Smooth muscle cell (in vitro differentiated cells): Measurements from ENCODE around the gene LOXL1. TPM values are rescaled to one million over a fixed set of nuclear protein-coding genes. Genes with fewer than 3 reads are reported as not detected.

Source experiments
- DNase-seq: peaks from one replicate; lab custom pipeline; 2025; ENCODE audit not compliant: unreplicated experiment; lab: John Stamatoyannopoulos, UW
- H2AFZ ChIP-seq: fragments of 200-600 bp; sonication (generic); 2 replicates; pipeline ENCODE4 v1.6.0; 2016; ENCODE audit warnings: antibody characterized with exemption, low read depth, mild to moderate bottlenecking
- H3F3A ChIP-seq: fragments of 200-600 bp; sonication (generic); 2 replicates; pipeline ENCODE4 v1.6.0; 2017; ENCODE audit warnings: antibody characterized with exemption, low read depth
- H3K27ac ChIP-seq: fragments of 200-600 bp; sonication (generic); 2 replicates; pipeline ENCODE4 v1.5.1; 2016; ENCODE audit warnings: low read depth, mild to moderate bottlenecking
- H3K27me3 ChIP-seq: fragments of 200-600 bp; sonication (generic); 2 replicates; pipeline ENCODE4 v1.6.1; 2016; ENCODE audit warnings: low read depth, mild to moderate bottlenecking
- H3K36me3 ChIP-seq: fragments of 200-600 bp; sonication (generic); 2 replicates; pipeline ENCODE4 v1.5.1; 2016; ENCODE audit warnings: low read depth
- H3K4me1 ChIP-seq: fragments of 200-600 bp; sonication (generic); 2 replicates; pipeline ENCODE4 v1.5.1; 2016; ENCODE audit warnings: low read depth
- H3K4me2 ChIP-seq: fragments of 200-600 bp; sonication (generic); 2 replicates; pipeline ENCODE4 v1.6.0; 2016; ENCODE audit warnings: mild to moderate bottlenecking
- H3K4me3 ChIP-seq: fragments of 200-600 bp; sonication (generic); 2 replicates; pipeline ENCODE4 v1.5.1; 2016; ENCODE audit warnings: mild to moderate bottlenecking
- H3K79me2 ChIP-seq: fragments of 200-600 bp; sonication (generic); 2 replicates; pipeline ENCODE4 v1.6.0; 2016; ENCODE audit warnings: low read depth, mild to moderate bottlenecking
- H3K9ac ChIP-seq: fragments of 200-600 bp; sonication (generic); 2 replicates; pipeline ENCODE4 v1.6.0; 2016; ENCODE audit warnings: low read depth
- H3K9me3 ChIP-seq: fragments of 200-600 bp; sonication (generic); replicated peaks from 2 replicates; pipeline ENCODE4 v1.5.1; 2016; ENCODE audit warnings: low read depth
- H4K20me1 ChIP-seq: fragments of 200-600 bp; sonication (generic); 2 replicates; pipeline ENCODE4 v1.6.0; 2016; ENCODE audit warnings: low read depth
- WGBS: methylation state at CpG from one replicate; pipeline ENCODE4 v1.1.7; 2016; ENCODE audit warnings: low lambda C conversion rate; 5-methylcytosine and 5-hydroxymethylcytosine counted together
- polyA plus RNA-seq: library from polyadenylated mRNA; unstranded; fragments of >200 nt; fragmentation: Nextera tagmentation; extraction: Ambion mirVana; gene quantifications from 2 replicates; pipeline ENCODE4 v1.2.1, GENCODE V29; 2016
- total RNA-seq: library from RNA; depleted of rRNA; stranded (reverse); fragments of >200 nt; gene quantifications from 2 replicates; pipeline ENCODE4 v1.2.3, GENCODE V29; 2014
- TF ChIP-seq, protein P1 (sequence below): fragments of 200-600 bp; sonication (generic); IDR thresholded peaks from 2 replicates; pipeline ENCODE4 v1.5.1; 2017; ENCODE audit warnings: borderline replicate concordance, mild to moderate bottlenecking, antibody characterized with exemption; ENCODE audit not compliant: insufficient read depth, poor library complexity, severe bottlenecking

The LOXL1 gene
- total and polyA plus RNA-seq, 2 experiments from 2014 or later, result 252 to 899 TPM

DNA sequence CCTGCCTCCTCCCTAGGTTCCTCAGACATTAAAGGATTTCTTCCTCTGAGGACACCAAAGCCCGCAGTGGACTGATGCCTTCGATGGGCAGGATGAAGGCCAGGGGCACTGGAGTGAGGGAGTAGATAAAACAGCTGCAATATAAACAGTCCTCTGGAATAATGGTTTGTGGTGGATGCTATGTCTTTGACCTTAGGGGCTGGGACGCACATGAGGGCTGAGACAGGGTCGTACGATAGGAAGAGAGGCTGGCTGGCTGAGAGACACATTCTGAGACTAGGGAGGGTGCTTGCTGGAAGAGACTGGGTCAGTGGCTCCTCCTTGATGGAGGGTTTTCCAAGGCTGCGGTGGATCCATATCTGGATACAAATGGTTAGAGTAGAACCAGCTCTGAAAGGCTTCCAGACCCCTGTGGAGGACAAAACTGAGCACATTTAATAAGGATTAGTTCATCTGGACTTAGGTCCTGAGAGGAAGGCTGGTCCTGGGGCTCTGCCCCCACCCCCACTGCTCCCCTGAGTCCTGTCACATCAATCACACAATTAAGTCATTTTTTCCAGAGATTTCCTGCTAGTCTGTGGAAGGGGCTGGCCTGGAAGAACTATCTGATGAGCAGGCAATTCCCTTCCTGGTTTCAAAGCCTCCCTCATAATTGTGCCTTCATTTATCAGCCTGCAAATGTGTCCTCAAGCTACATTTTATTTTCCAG is 37.1 kb upstream of the LOXL1 start:
- no peaks in the 10 kb centered on the region for H3K36me3 ChIP-seq
- H3K27ac ChIP-seq, result no peak overlapping the region
- no peak overlapping the region for H3K9ac ChIP-seq
- no peak for DNase-seq
- no peak overlapping the region for H2AFZ ChIP-seq
- no peaks in the 10 kb centered on the region for H3K4me1 ChIP-seq
- H3K79me2 ChIP-seq, result no peaks in the 10 kb centered on the region
- peaks cover 13% of the 10 kb centered on the region for H3K27me3 ChIP-seq
- no peaks in the 10 kb centered on the region for H3K9me3 ChIP-seq
- H3K4me3 ChIP-seq, result no peak overlapping the region
- WGBS, result 91% methylated on average over 6 of the region's 6 CpGs
- no peaks in the 10 kb centered on the region for H4K20me1 ChIP-seq
- H3K4me2 ChIP-seq, result no peak overlapping the region
- TF ChIP-seq, protein P1, sequence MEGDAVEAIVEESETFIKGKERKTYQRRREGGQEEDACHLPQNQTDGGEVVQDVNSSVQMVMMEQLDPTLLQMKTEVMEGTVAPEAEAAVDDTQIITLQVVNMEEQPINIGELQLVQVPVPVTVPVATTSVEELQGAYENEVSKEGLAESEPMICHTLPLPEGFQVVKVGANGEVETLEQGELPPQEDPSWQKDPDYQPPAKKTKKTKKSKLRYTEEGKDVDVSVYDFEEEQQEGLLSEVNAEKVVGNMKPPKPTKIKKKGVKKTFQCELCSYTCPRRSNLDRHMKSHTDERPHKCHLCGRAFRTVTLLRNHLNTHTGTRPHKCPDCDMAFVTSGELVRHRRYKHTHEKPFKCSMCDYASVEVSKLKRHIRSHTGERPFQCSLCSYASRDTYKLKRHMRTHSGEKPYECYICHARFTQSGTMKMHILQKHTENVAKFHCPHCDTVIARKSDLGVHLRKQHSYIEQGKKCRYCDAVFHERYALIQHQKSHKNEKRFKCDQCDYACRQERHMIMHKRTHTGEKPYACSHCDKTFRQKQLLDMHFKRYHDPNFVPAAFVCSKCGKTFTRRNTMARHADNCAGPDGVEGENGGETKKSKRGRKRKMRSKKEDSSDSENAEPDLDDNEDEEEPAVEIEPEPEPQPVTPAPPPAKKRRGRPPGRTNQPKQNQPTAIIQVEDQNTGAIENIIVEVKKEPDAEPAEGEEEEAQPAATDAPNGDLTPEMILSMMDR, result no peak
- no peaks in the 10 kb centered on the region for H3F3A ChIP-seq

DNA sequence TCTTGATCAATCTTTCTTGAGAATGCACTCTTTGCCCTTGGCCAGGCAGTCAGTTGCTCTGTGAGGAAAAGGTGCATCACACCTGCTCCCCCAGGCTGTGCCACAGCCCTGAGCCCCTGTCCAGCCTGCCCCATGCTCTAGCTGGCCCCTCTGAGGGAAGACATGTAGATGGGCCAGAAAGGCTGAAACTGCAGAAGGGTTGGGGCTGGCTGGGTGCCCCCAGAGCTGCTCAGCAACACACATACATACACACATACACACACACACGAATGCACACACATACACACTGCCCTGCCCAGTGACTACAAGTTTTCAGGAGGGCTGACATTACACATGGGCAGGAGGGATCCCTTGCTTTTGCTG is 36.5 kb upstream of the LOXL1 start:
- Histone ChIP-seq H3K4me3 (no peak overlapping the region), H2AFZ (no peak overlapping the region), H3K36me3 (no peaks in the 10 kb centered on the region), H3K79me2 (no peaks in the 10 kb centered on the region), H3K9me3 (no peaks in the 10 kb centered on the region), H3K4me2 (no peak overlapping the region), H4K20me1 (no peaks in the 10 kb centered on the region), H3K27ac (no peak overlapping the region), H3F3A (no peaks in the 10 kb centered on the region), H3K27me3 (peaks cover 13% of the 10 kb centered on the region), H3K9ac (no peak overlapping the region), H3K4me1 (no peaks in the 10 kb centered on the region)
- TF ChIP-seq, protein P1, result no peak
- no peak for DNase-seq
- 68% methylated on average over 1 of the region's 1 CpG for WGBS

DNA sequence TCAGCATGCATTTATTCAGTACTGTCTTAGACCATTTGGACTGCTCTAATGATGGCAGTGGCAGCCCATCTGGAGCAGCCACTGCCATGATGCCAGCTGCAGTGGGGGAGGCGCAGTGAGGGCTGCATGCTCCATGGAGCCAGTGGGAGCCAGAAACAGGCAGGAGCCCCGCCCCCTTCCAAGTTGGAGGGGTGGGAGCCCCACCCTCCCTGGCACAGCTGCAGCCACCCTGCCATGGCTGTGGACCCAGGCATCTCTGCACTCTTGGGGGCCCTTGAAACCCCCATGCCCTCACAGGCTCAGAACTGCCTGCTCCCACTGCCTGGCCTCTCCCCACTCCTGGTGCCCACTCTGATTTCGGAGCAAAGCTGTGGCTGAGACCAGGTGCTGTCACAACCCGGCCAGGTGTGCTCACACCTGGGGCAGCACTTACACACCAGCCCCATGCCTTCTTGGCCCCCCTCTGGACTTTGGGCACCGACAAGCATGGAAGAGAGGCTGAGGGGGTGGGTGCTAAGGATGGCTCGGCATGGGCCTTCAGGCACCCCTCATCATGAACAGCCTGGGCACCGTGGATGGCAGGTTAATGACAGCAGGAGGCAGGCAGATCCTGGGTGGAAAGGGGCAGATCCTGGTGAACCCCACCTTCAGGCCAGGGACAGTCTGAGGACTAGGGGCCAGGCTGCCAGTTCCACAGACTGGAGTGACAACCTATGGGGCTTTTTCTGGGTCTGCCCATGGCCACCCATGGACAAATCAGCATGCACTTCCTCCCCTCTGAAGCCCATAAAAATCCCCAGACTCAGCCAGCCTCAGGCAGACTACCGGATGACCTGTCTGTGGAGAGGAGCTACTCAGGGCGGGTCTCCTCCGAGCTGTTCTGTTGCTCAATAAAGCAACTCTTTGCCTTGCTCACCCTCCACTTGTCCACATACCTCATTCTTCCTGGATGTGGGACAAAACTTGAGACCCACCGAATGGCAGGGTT is 34.6 kb upstream of the LOXL1 start:
- no peaks in the 10 kb centered on the region for H3K79me2 ChIP-seq
- no peaks in the 10 kb centered on the region for H3K4me1 ChIP-seq
- H3F3A ChIP-seq, result no peaks in the 10 kb centered on the region
- H3K27ac ChIP-seq, result no peak overlapping the region
- 79% methylated on average over 11 of the region's 11 CpGs for WGBS
- no peaks in the 10 kb centered on the region for H3K9me3 ChIP-seq
- H3K4me3 ChIP-seq, result no peak overlapping the region
- no peak overlapping the region for H3K9ac ChIP-seq
- no peak overlapping the region for H3K4me2 ChIP-seq
- peaks cover 13% of the 10 kb centered on the region for H3K27me3 ChIP-seq
- no peaks in the 10 kb centered on the region for H3K36me3 ChIP-seq
- no peaks in the 10 kb centered on the region for H4K20me1 ChIP-seq
- no peak for DNase-seq
- H2AFZ ChIP-seq, result no peak overlapping the region
- TF ChIP-seq, protein P1, result no peak
